CD14-positive monocyte (primary cell): ENCODE measurements around the gene WLS. TPM values are rescaled to one million over a fixed set of nuclear protein-coding genes. Genes with fewer than 3 reads are reported as not detected.

Source experiments
- DNase-seq, 3 donors: peaks; one replicate each; pipeline ENCODE4 v3.0.0-alpha.2; 2011 to 2022
- H2AFZ ChIP-seq: 2 replicates; pipeline ENCODE4 v1.6.0; 2012; ENCODE audit warnings: mild to moderate bottlenecking, low read depth, low read length, inconsistent platforms; ENCODE audit not compliant: insufficient read depth, poor library complexity, severe bottlenecking
- H3K27ac ChIP-seq, 2 donors: 1 replicate in 1 of 2; 2 replicates in 1 of 2; pipeline ENCODE4 v1.5.1; 2012 to 2013; ENCODE audit warnings: low read length in 2 of 2, control low read depth in 1 of 2, inconsistent platforms in 1 of 2, low read depth in 1 of 2, mild to moderate bottlenecking in 1 of 2
- H3K27me3 ChIP-seq, 2 donors: one replicate each; pipeline versions ENCODE4 v1.6.0 to v1.6.1; 2011 to 2013; ENCODE audit warnings: low read length in 2 of 2; ENCODE audit not compliant: control insufficient read depth in 2 of 2, insufficient read depth in 2 of 2
- H3K36me3 ChIP-seq, 2 donors: replicated peaks in 1 of 2; 1 replicate in 1 of 2; 2 replicates in 1 of 2; pipeline versions ENCODE4 v1.5.1 to v1.6.1; 2012 to 2013; ENCODE audit warnings: low read length in 2 of 2, control low read depth in 1 of 2, inconsistent platforms in 1 of 2, mild to moderate bottlenecking in 1 of 2; ENCODE audit not compliant: insufficient read depth in 2 of 2, control insufficient read depth in 1 of 2
- H3K4me1 ChIP-seq, 2 donors: 1 replicate in 1 of 2; 2 replicates in 1 of 2; pipeline versions ENCODE4 v1.5.1 to v1.6.1; 2012 to 2013; ENCODE audit warnings: low read length in 2 of 2, control low read depth in 1 of 2, inconsistent platforms in 1 of 2, mild to moderate bottlenecking in 1 of 2, moderate library complexity in 1 of 2; ENCODE audit not compliant: insufficient read depth in 2 of 2, control insufficient read depth in 1 of 2
- H3K4me2 ChIP-seq: replicated peaks from 2 replicates; pipeline ENCODE3; 2012; ENCODE audit warnings: low read length, moderate library complexity, mild to moderate bottlenecking; ENCODE audit not compliant: poor library complexity, severe bottlenecking; ENCODE audit errors: extremely low read depth
- H3K4me3 ChIP-seq, 3 experiments: fragments of 200-600 bp in 1 of 3; sonication (generic) in 1 of 3; replicated peaks in 1 of 3; 1 replicate in 2 of 3; 2 replicates in 1 of 3; pipeline ENCODE4 v1.5.1; 2011 to 2013; ENCODE audit warnings: low read length in 3 of 3, mild to moderate bottlenecking in 3 of 3, control low read depth in 2 of 3, low read depth in 2 of 3, inconsistent platforms in 1 of 3, moderate library complexity in 1 of 3
- H3K79me2 ChIP-seq: 2 replicates; pipeline ENCODE4 v1.6.0; 2012; ENCODE audit warnings: mild to moderate bottlenecking, control low read depth, inconsistent platforms, low read length, moderate library complexity; ENCODE audit not compliant: insufficient read depth
- H3K9ac ChIP-seq: 2 replicates; pipeline ENCODE4 v1.6.0; 2017; ENCODE audit warnings: low read length, mild to moderate bottlenecking; ENCODE audit not compliant: insufficient read depth, poor library complexity, severe bottlenecking
- H3K9me3 ChIP-seq, 2 donors: replicated peaks in 1 of 2; 1 replicate in 1 of 2; 2 replicates in 1 of 2; pipeline versions ENCODE4 v1.5.1 to v1.6.1; 2012 to 2013; ENCODE audit warnings: low read length in 2 of 2, control low read depth in 1 of 2; ENCODE audit not compliant: control insufficient read depth in 1 of 2, insufficient read depth in 1 of 2
- H4K20me1 ChIP-seq: 2 replicates; pipeline ENCODE4 v1.6.0; 2012; ENCODE audit warnings: mild to moderate bottlenecking, low read length, control low read depth, moderate library complexity; ENCODE audit not compliant: insufficient read depth
- H3K27ac Mint-ChIP-seq, 7 donors: one replicate each; pipeline ENCODE4 v1.8.0; 2020; ENCODE audit warnings: mild to moderate bottlenecking in 7 of 7, mixed read lengths in 7 of 7, moderate library complexity in 6 of 7, inconsistent platforms in 2 of 7
- H3K27me3 Mint-ChIP-seq, 3 donors: one replicate each; pipeline ENCODE4 v1.8.0; 2021 to 2022; ENCODE audit warnings: low read depth in 3 of 3, mild to moderate bottlenecking in 3 of 3, mixed read lengths in 3 of 3, moderate library complexity in 3 of 3, inconsistent platforms in 1 of 3
- H3K36me3 Mint-ChIP-seq, 2 donors: one replicate each; pipeline ENCODE4 v1.8.0; 2020; ENCODE audit warnings: mixed read lengths in 2 of 2, inconsistent platforms in 1 of 2, mild to moderate bottlenecking in 1 of 2
- H3K4me1 Mint-ChIP-seq: one replicate; pipeline ENCODE4 v1.8.0; 2020; ENCODE audit warnings: mild to moderate bottlenecking, mixed read lengths
- H3K4me3 Mint-ChIP-seq, 2 donors: one replicate each; pipeline ENCODE4 v1.8.0; 2020; ENCODE audit warnings: mild to moderate bottlenecking in 2 of 2, mixed read lengths in 2 of 2, moderate library complexity in 1 of 2
- H3K9me3 Mint-ChIP-seq, 7 donors: one replicate each; pipeline ENCODE4 v1.8.0; 2020 to 2022; ENCODE audit warnings: mixed read lengths in 7 of 7, mild to moderate bottlenecking in 6 of 7, moderate library complexity in 6 of 7, inconsistent platforms in 2 of 7
- WGBS: methylation state at CpG from one replicate; pipeline ENCODE4 v1.1.5; 2013; ENCODE audit warnings: missing lambda C conversion rate; ENCODE audit not compliant: insufficient coverage; 5-methylcytosine and 5-hydroxymethylcytosine counted together
- intact Hi-C, 2 donors: fragments of 100-400 bp; cut with micrococcal nuclease; formaldehyde crosslinking; loops; one replicate each; pipeline versions ENCODE4 v1.15.0 to v1.15.1; 2023
- polyA plus RNA-seq, 3 donors: library from polyadenylated mRNA; depleted of rRNA in 1 of 3; unstranded in 2 of 3; stranded (reverse) in 1 of 3; fragments of 300-500 nt in 2 of 3; fragments of >200 nt in 1 of 3; fragmentation: Illumina TruSeq in 2 of 3; gene quantifications; 1 replicate in 2 of 3; 2 replicates in 1 of 3; pipeline ENCODE4 v1.2.3, GENCODE V29; 2012 to 2021
- TF ChIP-seq, protein P1 (sequence below): fragments of 200-600 bp; IDR thresholded peaks from one replicate; pipeline ENCODE4 v1.8.0; 2022; ENCODE audit warnings: antibody characterized with exemption, mild to moderate bottlenecking

Gene WLS
- polyA plus RNA-seq, 3 donors: 29.8 to 46.3 (median 34.6) TPM

DNA sequence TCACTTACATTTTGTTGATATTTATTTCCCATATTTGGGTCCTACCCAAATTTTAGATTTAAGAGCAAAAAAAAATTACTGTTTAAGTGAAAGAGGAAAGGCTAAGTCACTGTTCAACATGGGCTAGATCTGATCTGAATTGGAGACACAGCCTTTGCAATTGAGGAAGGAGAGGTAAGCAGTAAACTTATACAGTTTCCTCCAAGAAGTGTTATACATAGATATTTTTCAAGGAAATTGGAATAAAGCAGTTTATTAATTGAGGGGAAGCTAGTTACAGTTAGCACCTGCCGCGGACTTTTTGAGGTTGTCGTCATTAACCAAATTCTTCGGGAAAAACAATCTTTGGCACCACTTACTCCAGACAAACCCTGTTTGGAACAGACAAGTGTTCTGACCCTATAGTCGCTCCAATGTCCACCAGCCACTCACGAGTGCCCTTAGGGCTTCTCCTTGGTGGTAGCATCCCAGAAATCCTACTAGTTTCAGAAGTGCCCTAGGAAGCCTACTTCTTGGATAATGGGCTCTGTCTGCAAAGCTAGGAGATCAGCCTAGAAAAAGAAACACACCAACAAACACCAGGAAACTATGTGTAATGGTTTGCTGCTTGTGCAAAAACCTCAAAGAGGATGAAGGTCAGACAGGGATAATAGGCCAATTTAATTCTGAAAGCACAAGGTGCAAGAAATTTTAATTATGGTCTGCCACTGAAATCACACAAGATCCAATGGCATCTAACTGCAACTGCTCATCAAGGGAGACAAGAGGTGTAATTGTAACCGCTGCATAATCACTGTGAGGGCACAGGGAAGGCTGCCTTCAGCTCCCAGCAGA lies 2.5 kb downstream of the WLS start:
- Histone ChIP-seq H3K4me2 (peak overlapping the region; percentile 81), H3K27ac (no peak overlapping the region), H3K27me3 (peaks cover 19 to 28% of the 10 kb centered on the region in 2 donors), H2AFZ (no peak overlapping the region), H3K4me1 (peaks cover 26 to 31% of the 10 kb centered on the region in 2 donors), H3K36me3 (peaks cover 0 to 7% of the 10 kb centered on the region in 2 donors), H3K9me3 (no peaks in the 10 kb centered on the region), H4K20me1 (peaks cover 20% of the 10 kb centered on the region), H3K9ac (no peak overlapping the region), H3K4me3 (peak overlapping the region in 1 of 3 experiments; percentile 79), H3K79me2 (peaks cover 14% of the 10 kb centered on the region)
- Mint-ChIP-seq H3K4me1 (peaks cover 42% of the 10 kb centered on the region), H3K36me3 (peaks cover 22 to 28% of the 10 kb centered on the region in 2 donors), H3K27me3 (peaks cover 38 to 43% (median 39%) of the 10 kb centered on the region in 3 donors), H3K27ac (peak overlapping the region in 2 of 7 donors; percentile 34 to 35), H3K4me3 (peak overlapping the region; percentile 97 to 98), H3K9me3 (peaks cover 0 to 7% (median 0%) of the 10 kb centered on the region in 7 donors)
- TF ChIP-seq, protein P1, sequence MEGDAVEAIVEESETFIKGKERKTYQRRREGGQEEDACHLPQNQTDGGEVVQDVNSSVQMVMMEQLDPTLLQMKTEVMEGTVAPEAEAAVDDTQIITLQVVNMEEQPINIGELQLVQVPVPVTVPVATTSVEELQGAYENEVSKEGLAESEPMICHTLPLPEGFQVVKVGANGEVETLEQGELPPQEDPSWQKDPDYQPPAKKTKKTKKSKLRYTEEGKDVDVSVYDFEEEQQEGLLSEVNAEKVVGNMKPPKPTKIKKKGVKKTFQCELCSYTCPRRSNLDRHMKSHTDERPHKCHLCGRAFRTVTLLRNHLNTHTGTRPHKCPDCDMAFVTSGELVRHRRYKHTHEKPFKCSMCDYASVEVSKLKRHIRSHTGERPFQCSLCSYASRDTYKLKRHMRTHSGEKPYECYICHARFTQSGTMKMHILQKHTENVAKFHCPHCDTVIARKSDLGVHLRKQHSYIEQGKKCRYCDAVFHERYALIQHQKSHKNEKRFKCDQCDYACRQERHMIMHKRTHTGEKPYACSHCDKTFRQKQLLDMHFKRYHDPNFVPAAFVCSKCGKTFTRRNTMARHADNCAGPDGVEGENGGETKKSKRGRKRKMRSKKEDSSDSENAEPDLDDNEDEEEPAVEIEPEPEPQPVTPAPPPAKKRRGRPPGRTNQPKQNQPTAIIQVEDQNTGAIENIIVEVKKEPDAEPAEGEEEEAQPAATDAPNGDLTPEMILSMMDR: no peak
- WGBS: 80% methylated on average over 1 of the region's 7 CpGs
- no peak for DNase-seq
- intact Hi-C loops: no loop called here

DNA sequence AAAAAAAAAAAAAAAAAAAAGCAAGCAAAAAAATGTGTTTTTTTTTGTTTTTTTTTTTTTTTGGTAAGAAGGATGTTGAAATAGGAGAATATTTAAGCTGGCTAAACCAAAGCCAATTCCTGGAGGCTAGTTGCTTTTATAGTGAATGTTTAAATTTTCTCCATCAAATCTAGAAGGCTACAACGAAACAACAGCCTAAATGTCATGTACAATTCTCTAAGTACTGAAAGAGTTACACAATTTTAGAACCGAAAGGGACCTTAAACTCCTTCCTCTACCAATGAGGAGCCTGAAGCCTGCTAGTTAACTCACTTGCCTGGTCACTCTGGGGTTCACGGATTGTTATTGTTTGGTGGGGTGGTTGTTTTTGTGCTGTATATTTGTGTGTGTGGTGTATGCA lies 3.5 kb downstream of the WLS start:
- Histone ChIP-seq H3K9ac (no peak overlapping the region), H4K20me1 (peaks cover 28% of the 10 kb centered on the region), H3K27ac (no peak overlapping the region), H3K79me2 (peaks cover 14% of the 10 kb centered on the region), H3K4me1 (peaks cover 26 to 31% of the 10 kb centered on the region in 2 donors), H3K36me3 (peaks cover 0 to 7% of the 10 kb centered on the region in 2 donors), H3K4me3 (peak overlapping the region in 1 of 3 experiments; percentile 5), H2AFZ (peak overlapping the region; percentile 15), H3K9me3 (no peaks in the 10 kb centered on the region), H3K4me2 (peak overlapping the region; percentile 18), H3K27me3 (peaks cover 12 to 19% of the 10 kb centered on the region in 2 donors)
- Mint-ChIP-seq H3K9me3 (peaks cover 0 to 5% (median 0%) of the 10 kb centered on the region in 7 donors), H3K27me3 (peaks cover 29 to 34% (median 32%) of the 10 kb centered on the region in 3 donors), H3K27ac (peak overlapping the region in 2 of 7 donors; percentile 18 to 30), H3K4me3 (peak overlapping the region in 1 of 2 donors; percentile 98), H3K36me3 (peaks cover 22 to 29% of the 10 kb centered on the region in 2 donors), H3K4me1 (peaks cover 43% of the 10 kb centered on the region)
- WGBS: no CpG with 5 or more reads among the region's 3 CpGs
- TF ChIP-seq, protein P1: no peak
- intact Hi-C loops: no loop called here
- DNase-seq: peak in 2 of 3 donors; percentile 41 to 49
